ENCODE measurements around the gene MAML3.

The MAML3 gene

GRCh38 chr4:140046016-140046415 lies 108.0 kb downstream of the MAML3 start:
- no peak for DNase-seq (ENCODE audit: low read depth in 2 of 2)

- DNase-seq (ENCODE audit: low read depth in 2 of 2) = no peak
These were observed 109.6 kb downstream of the MAML3 start for GRCh38 chr4:140044337-140044902.

- DNase-seq (ENCODE audit: low read depth in 2 of 2) = no peak
These were observed 111.3 kb downstream of the MAML3 start for GRCh38 chr4:140042634-140043033.

- DNase-seq (ENCODE audit: low read depth in 2 of 2) = no peak
These were observed 115.9 kb downstream of the MAML3 start for GRCh38 chr4:140038031-140038533.

GRCh38 chr4:140037353-140038030 lies 116.5 kb downstream of the MAML3 start:
- no peak for DNase-seq (ENCODE audit: low read depth in 2 of 2)

- DNase-seq (ENCODE audit: low read depth in 2 of 2) = no peak
These were observed 122.3 kb downstream of the MAML3 start for GRCh38 chr4:140031706-140032105.

GRCh38 chr4:140031061-140031460 lies 122.9 kb downstream of the MAML3 start:
- DNase-seq (ENCODE audit: low read depth in 2 of 2) = no peak

GRCh38 chr4:140028676-140029517 lies 125.1 kb downstream of the MAML3 start:
- DNase-seq (ENCODE audit: low read depth in 2 of 2) = no peak

- no peak for DNase-seq (ENCODE audit: low read depth in 2 of 2)
These were observed 125.9 kb downstream of the MAML3 start for GRCh38 chr4:140028101-140028500.

GRCh38 chr4:140027101-140027500 lies 126.9 kb downstream of the MAML3 start:
- DNase-seq (ENCODE audit: low read depth in 2 of 2) = no peak

- DNase-seq (ENCODE audit: low read depth in 2 of 2) = no peak
These were observed 128.5 kb downstream of the MAML3 start for GRCh38 chr4:140025470-140025869.

- no peak for DNase-seq (ENCODE audit: low read depth in 2 of 2)
These were observed 133.3 kb downstream of the MAML3 start for GRCh38 chr4:140020457-140021361.

- no peak for DNase-seq (ENCODE audit: low read depth in 2 of 2)
These were observed 134.2 kb downstream of the MAML3 start for GRCh38 chr4:140019619-140020347.

- no peak for DNase-seq (ENCODE audit: low read depth in 2 of 2)
These were observed 134.9 kb downstream of the MAML3 start for GRCh38 chr4:140018931-140019618.

GRCh38 chr4:140014284-140014683 lies 139.7 kb downstream of the MAML3 start:
- no peak for DNase-seq (ENCODE audit: low read depth in 2 of 2)

- DNase-seq (ENCODE audit: low read depth in 2 of 2) = peak; percentile 31 to 60
These were observed 141.1 kb downstream of the MAML3 start for GRCh38 chr4:140012688-140013486.

GRCh38 chr4:140005699-140006098 lies 148.3 kb downstream of the MAML3 start:
- DNase-seq (ENCODE audit: low read depth in 2 of 2) = no peak

GRCh38 chr4:140004922-140005627 lies 148.9 kb downstream of the MAML3 start:
- no peak for DNase-seq (ENCODE audit: low read depth in 2 of 2)

- DNase-seq (ENCODE audit: low read depth in 2 of 2) = no peak
These were observed 149.5 kb downstream of the MAML3 start for GRCh38 chr4:140004549-140004895.

Data from stimulated activated CD4-positive, alpha-beta T cell treated with anti-CD3 and anti-CD28 coated beads, Interleukin-1b, Interleukin-23, amount 100 ng/mL, for 4 hours (primary cell).